CD4-positive, alpha-beta T cell treated with Interleukin-17A for 1 hour (primary cell): Measurements from ENCODE around the gene CCDC106.

ENCODE experiments used
- DNase-seq: peaks from one replicate; pipeline ENCODE4 v3.0.0-alpha.2; 2020

The CCDC106 gene

DNA sequence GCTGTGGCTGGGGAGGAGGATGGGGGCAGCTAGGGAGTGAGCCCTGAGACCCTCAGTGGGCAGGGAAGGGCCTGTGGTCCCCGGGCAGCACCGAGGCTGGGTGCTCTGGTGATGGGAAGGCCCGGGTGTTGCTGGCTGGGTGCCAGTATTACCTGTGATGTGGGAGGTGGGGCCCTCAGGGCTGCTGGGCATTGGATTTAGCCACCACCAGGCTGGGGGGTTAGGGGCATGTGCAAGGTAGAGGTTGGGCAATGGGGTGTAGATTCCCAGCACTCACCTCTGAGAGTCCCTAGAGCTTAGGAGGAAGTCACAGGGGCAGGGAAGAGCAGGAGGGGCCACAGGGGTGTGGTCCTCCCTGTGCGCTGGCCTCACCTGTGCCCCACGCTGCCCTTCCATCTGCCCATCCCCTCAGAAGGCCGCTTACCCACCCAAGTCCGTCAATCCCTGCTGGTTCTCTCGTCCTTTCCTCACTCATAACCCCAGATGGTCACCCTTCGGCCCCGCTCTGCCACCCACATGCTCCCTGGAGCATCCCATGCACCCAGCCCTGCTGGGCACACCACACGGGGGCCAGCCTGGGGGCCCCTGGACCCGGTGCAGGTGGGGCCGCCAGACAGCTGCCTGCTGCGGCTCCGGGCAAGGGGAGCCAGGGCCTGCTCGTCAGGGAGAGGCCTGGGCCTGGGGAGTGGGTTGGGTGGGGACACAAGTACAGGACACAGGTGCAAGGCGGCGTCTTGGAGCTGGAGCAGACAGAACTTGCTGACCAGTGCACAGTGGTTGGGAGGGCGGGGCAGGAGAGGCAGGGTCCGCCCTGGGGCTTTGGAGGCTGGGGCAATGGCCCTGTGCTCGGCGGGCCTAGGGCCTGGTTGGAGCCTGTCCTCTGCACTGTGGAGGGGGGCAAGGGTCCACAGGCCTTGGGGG lies 39.5 kb downstream of the CCDC106 start:
- DNase-seq: no peak

DNA sequence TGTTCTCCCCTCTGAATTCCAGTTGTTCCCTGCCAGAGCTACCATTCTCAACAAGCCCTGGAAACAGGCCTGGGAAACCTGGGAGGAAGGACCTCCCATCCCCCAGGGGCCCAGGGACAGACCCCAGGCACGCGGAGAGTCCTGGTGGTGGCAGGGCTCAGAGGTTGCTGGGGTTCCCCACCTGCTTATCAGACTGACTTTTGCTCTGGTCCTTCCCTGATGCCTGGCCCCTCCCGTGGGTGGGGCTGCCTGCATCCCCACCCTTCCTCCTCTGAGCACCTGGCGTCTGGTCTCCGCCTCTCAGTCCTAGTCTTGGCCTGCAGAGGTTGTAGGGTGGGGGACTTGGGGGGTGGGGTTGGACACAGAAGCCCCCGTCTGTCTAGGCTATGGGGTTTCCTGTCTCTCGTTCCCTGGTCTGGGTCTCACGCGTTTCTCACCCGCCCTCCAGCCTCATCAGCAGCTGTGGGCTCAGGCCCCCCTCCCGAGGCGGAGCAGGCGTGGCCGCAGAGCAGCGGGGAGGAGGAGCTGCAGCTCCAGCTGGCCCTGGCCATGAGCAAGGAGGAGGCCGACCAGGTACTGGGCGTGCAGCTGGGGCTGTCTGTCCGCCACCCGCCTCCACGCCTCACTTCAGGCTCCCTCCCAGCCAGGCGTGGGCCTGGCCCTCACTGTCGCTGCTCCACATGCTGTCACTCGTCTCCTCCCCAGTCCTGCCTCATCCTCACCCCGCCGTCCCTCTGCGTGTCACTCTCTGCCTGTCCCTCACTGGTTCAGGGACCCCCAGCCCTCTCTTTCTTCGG lies 40.6 kb downstream of the CCDC106 start:
- DNase-seq: no peak

- no peak for DNase-seq
These were observed 41.5 kb downstream of the CCDC106 start for GRCh38 chr19:55689411-55690108.

- DNase-seq: no peak
These were observed 42.2 kb downstream of the CCDC106 start for GRCh38 chr19:55690109-55690768.

- no peak for DNase-seq
These were observed 42.9 kb downstream of the CCDC106 start for GRCh38 chr19:55690769-55691545.

DNA sequence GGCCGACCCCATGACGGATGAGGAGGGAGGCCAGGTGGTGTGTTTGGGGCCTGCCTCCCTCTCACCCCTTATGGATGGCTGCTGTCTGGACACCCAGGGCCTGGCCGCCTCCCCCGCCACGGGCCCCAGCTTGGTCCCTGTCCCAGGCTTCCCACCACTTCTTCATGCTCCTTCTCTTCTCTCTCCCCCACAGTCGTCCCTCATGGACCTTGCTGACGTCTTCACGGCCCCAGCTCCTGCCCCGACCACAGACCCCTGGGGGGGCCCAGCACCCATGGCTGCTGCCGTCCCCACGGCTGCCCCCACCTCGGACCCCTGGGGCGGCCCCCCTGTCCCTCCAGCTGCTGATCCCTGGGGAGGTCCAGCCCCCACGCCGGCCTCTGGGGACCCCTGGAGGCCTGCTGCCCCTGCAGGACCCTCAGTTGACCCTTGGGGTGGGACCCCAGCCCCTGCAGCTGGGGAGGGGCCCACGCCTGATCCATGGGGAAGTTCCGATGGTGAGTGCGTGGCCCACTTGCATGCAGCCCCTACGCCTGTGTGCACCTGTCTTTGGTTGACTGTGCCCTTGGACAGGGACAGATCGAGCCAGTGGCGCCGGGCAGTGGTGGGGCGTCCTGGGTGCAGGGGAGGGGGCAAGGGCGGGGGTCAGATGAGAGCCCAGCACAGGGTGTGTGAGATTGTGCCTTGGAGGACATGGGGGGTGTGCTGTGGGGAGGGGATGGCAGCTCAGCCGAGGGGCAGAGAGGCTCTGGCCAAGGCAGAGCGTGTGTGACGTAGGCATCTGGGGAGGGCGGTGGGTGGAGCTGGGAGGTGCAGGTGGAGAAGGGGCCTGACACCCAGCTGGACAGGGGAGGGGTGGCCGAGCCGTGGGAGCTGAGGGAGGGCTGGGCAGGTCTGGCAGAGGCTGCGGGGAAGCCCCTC lies 43.8 kb downstream of the CCDC106 start:
- DNase-seq: no peak

- DNase-seq: no peak
These were observed 44.7 kb downstream of the CCDC106 start for GRCh38 chr19:55692681-55693081.

DNA sequence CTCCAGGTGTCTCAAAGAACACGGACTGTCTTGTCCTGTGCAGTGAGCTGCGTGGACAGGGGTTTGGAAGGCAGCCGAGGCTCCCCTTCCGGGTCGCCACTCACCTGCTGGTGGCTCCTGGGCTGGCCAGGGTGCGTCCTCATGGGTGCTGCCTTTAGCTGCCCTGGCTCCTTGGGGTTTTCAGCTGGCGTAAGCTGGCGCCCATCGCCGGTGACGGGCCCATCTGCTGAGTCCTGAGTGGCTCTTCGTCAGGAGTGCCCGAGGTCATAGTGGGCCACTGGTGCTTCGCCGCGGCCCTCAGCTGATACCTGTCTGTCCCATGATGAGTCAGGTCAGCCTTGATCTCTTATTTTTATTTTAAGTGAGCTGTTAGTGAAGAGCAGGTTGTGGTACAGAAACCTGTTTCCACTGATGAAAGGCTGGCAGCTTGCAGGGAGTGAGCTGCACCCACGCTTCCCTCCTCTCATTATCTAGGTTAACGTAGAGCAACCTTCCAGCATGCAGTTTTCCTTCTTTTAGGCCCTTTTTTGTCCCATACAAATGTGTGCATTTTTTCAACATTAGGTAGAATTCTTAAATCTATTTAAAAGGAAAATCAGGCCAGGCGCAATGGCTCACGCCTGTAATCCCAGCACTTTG lies 45.4 kb downstream of the CCDC106 start:
- no peak for DNase-seq

DNA sequence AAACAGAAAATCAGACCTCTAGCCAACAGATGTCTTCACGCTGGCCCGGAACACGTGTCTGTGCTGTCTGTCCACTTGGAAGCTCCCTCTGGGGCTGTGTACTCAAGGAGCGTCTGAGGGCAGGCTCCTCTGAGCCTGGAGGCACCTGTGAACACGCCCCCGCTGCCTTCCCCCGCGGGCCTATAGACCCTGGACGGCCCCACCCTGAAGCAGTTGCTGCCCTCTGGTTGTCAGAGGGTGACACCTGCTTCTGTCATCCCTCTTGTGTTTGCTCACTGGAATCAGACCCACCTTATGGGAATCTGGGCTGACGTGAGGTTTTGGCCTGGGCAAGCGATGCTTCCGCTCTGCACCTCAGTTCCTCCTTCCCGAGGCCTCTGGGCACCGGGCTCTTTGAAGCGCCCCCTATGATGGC lies 46.2 kb downstream of the CCDC106 start:
- DNase-seq: no peak

DNA sequence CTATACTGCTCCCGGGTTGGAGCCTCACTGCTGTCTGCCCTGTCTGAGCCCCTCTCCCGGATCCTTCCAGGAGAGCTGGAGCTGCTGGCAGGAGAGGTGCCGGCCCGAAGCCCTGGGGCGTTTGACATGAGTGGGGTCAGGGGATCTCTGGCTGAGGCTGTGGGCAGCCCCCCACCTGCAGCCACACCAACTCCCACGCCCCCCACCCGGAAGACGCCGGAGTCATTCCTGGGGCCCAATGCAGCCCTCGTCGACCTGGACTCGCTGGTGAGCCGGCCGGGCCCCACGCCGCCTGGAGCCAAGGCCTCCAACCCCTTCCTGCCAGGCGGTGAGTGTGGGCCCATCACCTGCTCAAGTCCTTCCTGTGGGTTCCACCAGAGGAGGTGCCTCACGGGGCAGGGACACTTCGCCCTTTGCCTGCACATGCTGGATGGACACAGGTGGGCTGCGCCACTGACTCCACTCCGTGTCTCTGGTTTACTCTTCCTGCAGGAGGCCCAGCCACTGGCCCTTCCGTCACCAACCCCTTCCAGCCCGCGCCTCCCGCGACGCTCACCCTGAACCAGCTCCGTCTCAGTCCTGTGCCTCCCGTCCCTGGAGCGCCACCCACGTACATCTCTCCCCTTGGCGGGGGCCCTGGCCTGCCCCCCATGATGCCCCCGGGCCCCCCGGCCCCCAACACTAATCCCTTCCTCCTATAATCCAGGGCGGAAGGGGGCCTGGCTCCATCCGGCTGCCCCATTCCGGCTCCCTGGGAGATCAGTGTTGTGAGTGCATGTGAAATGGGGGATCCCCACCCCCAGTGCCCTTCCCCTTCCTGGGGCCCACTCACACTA lies 46.9 kb downstream of the CCDC106 start:
- no peak for DNase-seq

DNA sequence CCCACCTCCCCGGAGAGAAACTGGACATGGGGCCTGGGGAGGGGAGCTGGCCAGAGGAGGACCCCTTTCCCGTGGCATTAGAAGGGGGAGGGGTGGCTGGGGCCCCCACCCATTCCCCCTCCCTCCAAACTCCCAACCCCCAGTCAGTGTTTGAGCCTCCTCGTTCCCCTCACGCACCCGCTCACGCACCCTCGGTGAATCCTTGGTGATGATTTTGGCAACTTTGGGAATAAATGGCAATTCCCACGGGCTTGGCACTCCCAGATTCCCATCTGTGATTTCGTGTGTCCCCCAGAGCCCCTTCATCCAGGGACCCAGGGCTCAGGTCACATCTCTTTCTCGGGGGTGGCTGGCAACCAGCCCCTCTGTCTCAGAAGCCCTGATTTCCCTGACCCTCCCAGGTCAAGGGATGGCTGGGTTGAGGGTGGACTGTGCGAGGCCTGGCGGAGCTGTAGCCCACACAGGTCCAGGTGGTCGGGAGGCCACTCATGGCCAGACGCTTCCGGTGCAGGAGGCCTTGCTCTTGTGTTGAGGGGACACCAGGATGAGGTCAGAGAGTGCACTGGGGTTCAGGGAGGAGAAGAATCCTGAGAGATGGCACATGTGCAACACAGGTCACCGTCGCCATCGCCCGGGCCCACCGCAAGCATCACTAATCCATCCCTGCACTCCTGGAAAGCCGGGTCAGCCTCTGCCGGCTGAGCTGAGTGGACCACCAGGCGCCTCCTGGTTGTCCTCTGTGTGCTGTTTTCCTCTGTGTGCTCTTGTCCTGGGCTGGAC lies 47.7 kb downstream of the CCDC106 start:
- no peak for DNase-seq

GRCh38 chr19:55696301-55697068 lies 48.5 kb downstream of the CCDC106 start:
- no peak for DNase-seq

DNA sequence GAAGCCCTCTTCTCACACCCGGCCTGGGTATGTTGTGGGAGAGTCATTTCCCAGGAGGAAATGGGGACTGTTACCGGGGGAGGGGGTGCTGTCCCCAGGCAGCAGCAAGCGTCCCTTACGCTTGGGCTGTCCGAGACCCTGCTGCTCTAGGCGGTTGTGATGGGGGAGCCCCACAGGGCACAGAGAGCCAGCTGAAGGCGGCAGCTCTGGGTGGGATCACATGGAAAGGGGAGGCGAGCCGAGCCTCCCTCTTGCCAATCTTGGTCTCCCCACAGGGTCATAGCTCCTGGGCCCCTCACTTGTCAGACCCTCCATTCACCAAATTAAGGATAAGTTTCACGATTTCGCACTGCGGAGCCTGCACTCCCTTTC lies 49.0 kb downstream of the CCDC106 start:
- DNase-seq: no peak

GRCh38 chr19:55697698-55698097 lies 49.7 kb downstream of the CCDC106 start:
- no peak for DNase-seq

DNA sequence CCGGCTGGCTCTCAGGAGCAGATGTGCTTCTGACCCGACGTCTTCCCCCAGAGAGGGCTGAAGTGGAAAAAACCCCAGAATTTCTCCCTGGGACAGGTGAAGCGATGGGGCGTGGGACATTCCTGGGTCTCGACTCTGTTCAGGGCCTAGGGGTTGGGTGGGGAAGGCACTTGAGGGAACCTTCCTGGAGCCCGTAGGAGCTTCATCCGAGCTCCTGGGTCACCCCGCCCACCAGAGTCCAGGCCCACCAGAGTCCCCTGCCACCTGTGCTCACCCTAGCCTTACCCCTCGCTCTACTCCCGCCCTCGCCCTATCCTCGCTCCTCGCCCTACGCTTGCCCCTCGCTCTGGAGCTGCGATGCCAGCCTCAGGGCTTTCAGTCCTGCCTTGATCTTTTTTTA lies 50.2 kb downstream of the CCDC106 start:
- no peak for DNase-seq

DNA sequence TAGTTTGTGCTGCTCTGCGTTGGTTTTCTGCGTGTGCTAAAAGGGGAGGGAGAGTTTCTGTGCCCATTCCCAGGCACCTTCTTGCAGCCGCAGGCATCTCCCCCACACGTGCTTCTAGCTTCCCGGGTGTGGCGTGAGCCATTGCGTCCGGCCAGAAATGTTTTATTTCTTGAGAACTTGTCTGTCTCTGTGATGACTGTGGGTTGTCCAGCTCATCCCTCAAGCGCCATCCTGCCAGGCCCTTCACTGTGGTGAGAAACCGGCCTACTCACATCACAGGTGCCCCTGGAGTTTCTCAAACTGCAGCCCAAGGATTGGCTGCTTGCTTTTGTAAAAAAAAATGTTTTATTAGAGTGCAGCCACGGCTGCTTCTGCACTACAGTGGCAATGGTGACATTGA lies 51.2 kb downstream of the CCDC106 start:
- no peak for DNase-seq

GRCh38 chr19:55700813-55701212 lies 52.8 kb downstream of the CCDC106 start:
- DNase-seq: no peak

GRCh38 chr19:55702131-55702627 lies 54.2 kb downstream of the CCDC106 start:
- DNase-seq: no peak
